LNCaP clone FGC (cell line): ENCODE results near the gene IDNK.

Experiments used
- DNase-seq: peaks from one replicate; pipeline ENCODE4 v3.0.0-alpha.2; 2011; ENCODE audit warnings: low read depth
- H3K4me3 ChIP-seq: 2 replicates; pipeline ENCODE4 v1.5.1; 2011; ENCODE audit warnings: mild to moderate bottlenecking, low read depth, low read length, control low read depth
- CTCF ChIP-seq: IDR thresholded peaks from 2 replicates; pipeline ENCODE4 v1.5.1; 2012; ENCODE audit warnings: mild to moderate bottlenecking; ENCODE audit not compliant: control insufficient read depth, insufficient read depth; ENCODE audit errors: extremely low read depth

The IDNK gene

GRCh38 chr9:83665580-83666200 lies 42.7 kb downstream of the IDNK start:
- DNase-seq: no peak
- TF ChIP-seq CTCF: no peak
- H3K4me3 ChIP-seq: no peak overlapping the region

GRCh38 chr9:83669067-83669466 lies 46.1 kb downstream of the IDNK start:
- no peak for DNase-seq
- no peak for TF ChIP-seq CTCF
- H3K4me3 ChIP-seq: no peak overlapping the region

- DNase-seq: no peak
- no peak overlapping the region for H3K4me3 ChIP-seq
- no peak for TF ChIP-seq CTCF
Measured at GRCh38 chr9:83670381-83670780, 47.4 kb downstream of the IDNK start.

- H3K4me3 ChIP-seq: no peak overlapping the region
- DNase-seq: no peak
- no peak for TF ChIP-seq CTCF
Measured at GRCh38 chr9:83671451-83671850, 48.5 kb downstream of the IDNK start.

- TF ChIP-seq CTCF: no peak
- DNase-seq: no peak
- H3K4me3 ChIP-seq: no peak overlapping the region
Measured at GRCh38 chr9:83675466-83675865, 52.5 kb downstream of the IDNK start.

- DNase-seq: no peak
- no peak for TF ChIP-seq CTCF
- no peak overlapping the region for H3K4me3 ChIP-seq
Measured at GRCh38 chr9:83677596-83677995, 54.7 kb downstream of the IDNK start.

- no peak for TF ChIP-seq CTCF
- DNase-seq: no peak
- H3K4me3 ChIP-seq: no peak overlapping the region
Measured at GRCh38 chr9:83680233-83680632, 57.3 kb downstream of the IDNK start.
